NCI-H1417 treated with DMSO at 0.1 percent for 48 hours (cell line): ENCODE results near the gene SORL1.
"Not testable (repeated sequence)": the region's sequence is repeated elsewhere in the genome, so short reads cannot be mapped to it uniquely, and the experiment has no call there.

ENCODE experiments used
- DNase-seq: peaks from one replicate; lab custom pipeline; 2025; lab: John Stamatoyannopoulos, UW

The SORL1 gene

GRCh38 chr11:121503051-121503450, 50.9 kb downstream of the SORL1 start:
- no peak for DNase-seq

- DNase-seq = not testable (repeated sequence)
These were observed 54.1 kb downstream of the SORL1 start for GRCh38 chr11:121506237-121506636.

GRCh38 chr11:121508449-121508848, 56.3 kb downstream of the SORL1 start:
- DNase-seq = no peak

- DNase-seq = no peak
These were observed 58.3 kb downstream of the SORL1 start for GRCh38 chr11:121510438-121510837.

- no peak for DNase-seq
These were observed 60.7 kb downstream of the SORL1 start for GRCh38 chr11:121512468-121513465.

- DNase-seq = no peak
These were observed 61.7 kb downstream of the SORL1 start for GRCh38 chr11:121513807-121514206.

- DNase-seq = no peak
These were observed 62.6 kb downstream of the SORL1 start for GRCh38 chr11:121514432-121515334.

- no peak for DNase-seq
These were observed 63.2 kb downstream of the SORL1 start for GRCh38 chr11:121515335-121515671.

GRCh38 chr11:121517996-121518395, 65.9 kb downstream of the SORL1 start:
- DNase-seq = no peak

GRCh38 chr11:121520243-121521144, 68.4 kb downstream of the SORL1 start:
- no peak for DNase-seq

- DNase-seq = no peak
These were observed 69.3 kb downstream of the SORL1 start for GRCh38 chr11:121521145-121522042.

GRCh38 chr11:121522043-121522941, 70.2 kb downstream of the SORL1 start:
- no peak for DNase-seq

- no peak for DNase-seq
These were observed 71.6 kb downstream of the SORL1 start for GRCh38 chr11:121523581-121524232.

- DNase-seq = no peak
These were observed 72.1 kb downstream of the SORL1 start for GRCh38 chr11:121524233-121524631.

GRCh38 chr11:121525376-121525775, 73.3 kb downstream of the SORL1 start:
- no peak for DNase-seq

- DNase-seq = no peak
These were observed 78.1 kb downstream of the SORL1 start for GRCh38 chr11:121530257-121530656.

- DNase-seq = no peak
These were observed 81.5 kb downstream of the SORL1 start for GRCh38 chr11:121533601-121534000.

GRCh38 chr11:121534131-121535093, 82.3 kb downstream of the SORL1 start:
- no peak for DNase-seq
